Measurements from ENCODE around the gene COG8. TPM values are rescaled to one million over a fixed set of nuclear protein-coding genes. Genes with fewer than 3 reads are reported as not detected.

COG8 gene
- total and polyA plus RNA-seq, 10 of the 15 experiments (the other 5 are each of a cell fraction or from before 2014, with no cell fraction given), result 2.8 to 39.6 (median 23.8) TPM

DNA sequence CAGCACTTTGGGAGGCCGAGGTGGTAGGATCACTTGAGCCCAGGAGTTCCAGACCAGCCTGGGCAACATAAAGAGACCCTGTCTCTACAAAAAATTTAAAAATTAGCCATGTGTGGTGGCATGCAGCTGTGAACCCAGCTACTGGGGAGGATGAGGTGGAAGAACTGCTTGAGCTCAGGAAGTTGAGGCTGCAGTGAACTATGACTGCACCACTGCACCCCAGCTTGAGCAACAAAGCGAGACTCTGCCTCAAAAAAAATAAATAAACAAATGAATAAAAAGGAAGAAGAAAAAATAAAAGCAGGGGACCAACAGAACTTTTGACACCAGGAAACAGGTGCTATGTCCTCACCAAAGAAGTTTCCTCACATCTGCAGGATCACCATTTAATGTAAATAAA is 32.2 kb upstream of the COG8 start:
- Histone ChIP-seq H3K36me3 (ENCODE audit: control insufficient read depth in 2 of 2, insufficient read depth in 2 of 2, low read length in 1 of 2) (peaks cover 9 to 31% of the 10 kb centered on the region in 2 experiments), H2AFZ (ENCODE audit: control insufficient read depth, low read depth, low read length) (no peak overlapping the region), H4K20me1 (ENCODE audit: control insufficient read depth, insufficient read depth) (no peaks in the 10 kb centered on the region), H3K4me1 (ENCODE audit: control insufficient read depth, insufficient read depth, low read length) (no peaks in the 10 kb centered on the region), H3K9ac (ENCODE audit: control insufficient read depth, insufficient read depth, low read length) (no peak overlapping the region), H3K79me2 (ENCODE audit: control insufficient read depth, insufficient read depth, low read length) (no peaks in the 10 kb centered on the region), H3K4me3 (no peak overlapping the region), H3K9me3 (replicated peaks; ENCODE audit: control insufficient read depth, insufficient read depth, low read length) (no peaks in the 10 kb centered on the region), H3K27ac (ENCODE audit: control insufficient read depth, insufficient read depth) (no peak overlapping the region), H3K4me2 (ENCODE audit: control insufficient read depth, insufficient read depth) (no peak overlapping the region), H3K27me3 (replicated peaks in 1 of 2; ENCODE audit: control insufficient read depth in 2 of 2, insufficient read depth in 2 of 2, low read length in 1 of 2) (no peaks in the 10 kb centered on the region)
- ChIA-PET SMC1A (ENCODE audit: uncharacterized antibody, unreplicated experiment) (no interaction called here), CTCF (no interaction called here), RAD21 (ENCODE audit: unreplicated experiment) (interaction anchor here (0.9 kb wide), 1 partner anchor 24 kb away, joined by 3 read pairs; no protein-coding TSS in a partner anchor), POLR2A (interaction anchor here (0.7 kb wide), 2 partner anchors 15 to 30 kb away, joined by 4 read pairs; no protein-coding TSS in a partner anchor)
- intact Hi-C loops (cut with micrococcal nuclease; ENCODE audit: unreplicated experiment) (no loop called here), in situ Hi-C loops (cut with MboI) (no loop called here)
- FAIRE-seq (peak; percentile 54), ATAC-seq (no peak), DNase-seq (ENCODE audit: low read depth, low spot score) (no peak)
- no peak for TF ChIP-seq TCF3 (IDR thresholded peaks at IDR 0.05; ENCODE audit: borderline replicate concordance, insufficient read depth, low read depth, low read length)
- 9% methylated on average over 2 of the region's 2 CpGs for WGBS (ENCODE audit: insufficient coverage, insufficient replicate concordance, low lambda C conversion rate, missing lambda C conversion rate)
- no TSS peak for BruUV-seq (replicated peaks)

DNA sequence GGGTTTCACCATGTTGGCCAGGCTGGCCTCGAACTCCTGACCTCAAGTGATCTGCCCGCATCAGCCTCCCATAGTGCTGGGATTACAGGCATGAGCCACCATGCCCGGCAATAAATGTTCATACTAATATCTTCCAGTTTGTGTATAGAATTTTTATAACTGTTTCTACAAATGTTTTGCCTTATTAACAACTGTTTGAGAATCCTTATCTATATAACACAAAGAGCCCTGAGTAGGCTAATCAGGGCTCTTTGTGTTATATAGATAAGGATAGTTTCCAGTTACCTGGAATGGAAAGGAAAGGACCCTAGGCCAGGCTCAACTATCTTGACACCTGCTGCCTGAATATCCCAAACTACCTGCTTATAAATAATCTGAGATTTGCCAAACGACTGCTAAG is 29.5 kb upstream of the COG8 start:
- Histone ChIP-seq H3K27me3 (replicated peaks in 1 of 2; ENCODE audit: control insufficient read depth in 2 of 2, insufficient read depth in 2 of 2, low read length in 1 of 2) (no peaks in the 10 kb centered on the region), H3K4me1 (ENCODE audit: control insufficient read depth, insufficient read depth, low read length) (no peaks in the 10 kb centered on the region), H3K9me3 (replicated peaks; ENCODE audit: control insufficient read depth, insufficient read depth, low read length) (no peaks in the 10 kb centered on the region), H2AFZ (ENCODE audit: control insufficient read depth, low read depth, low read length) (no peak overlapping the region), H3K79me2 (ENCODE audit: control insufficient read depth, insufficient read depth, low read length) (no peaks in the 10 kb centered on the region), H3K4me3 (no peak overlapping the region), H3K4me2 (ENCODE audit: control insufficient read depth, insufficient read depth) (no peak overlapping the region), H3K36me3 (ENCODE audit: control insufficient read depth in 2 of 2, insufficient read depth in 2 of 2, low read length in 1 of 2) (peaks cover 18 to 41% of the 10 kb centered on the region in 2 experiments), H4K20me1 (ENCODE audit: control insufficient read depth, insufficient read depth) (no peaks in the 10 kb centered on the region), H3K27ac (ENCODE audit: control insufficient read depth, insufficient read depth) (no peak overlapping the region), H3K9ac (ENCODE audit: control insufficient read depth, insufficient read depth, low read length) (no peak overlapping the region)
- ATAC-seq (no peak), FAIRE-seq (no peak), DNase-seq (ENCODE audit: low read depth, low spot score) (no peak)
- SMC1A ChIA-PET (ENCODE audit: uncharacterized antibody, unreplicated experiment), result no interaction called here
- TF ChIP-seq RELA (IDR thresholded peaks at IDR 0.05; ENCODE audit: borderline replicate concordance, partially characterized antibody) (no peak), NBN (IDR thresholded peaks at IDR 0.05) (no peak), SIN3A (IDR thresholded peaks at IDR 0.05; ENCODE audit: low read depth, low read length) (no peak), MXI1 (IDR thresholded peaks at IDR 0.05; ENCODE audit: low read depth, low read length) (no peak), SUZ12 (IDR thresholded peaks at IDR 0.05; ENCODE audit: unreplicated experiment) (no peak), ZNF24 (IDR thresholded peaks at IDR 0.05) (no peak)
- TF ChIP-seq, protein P1, sequence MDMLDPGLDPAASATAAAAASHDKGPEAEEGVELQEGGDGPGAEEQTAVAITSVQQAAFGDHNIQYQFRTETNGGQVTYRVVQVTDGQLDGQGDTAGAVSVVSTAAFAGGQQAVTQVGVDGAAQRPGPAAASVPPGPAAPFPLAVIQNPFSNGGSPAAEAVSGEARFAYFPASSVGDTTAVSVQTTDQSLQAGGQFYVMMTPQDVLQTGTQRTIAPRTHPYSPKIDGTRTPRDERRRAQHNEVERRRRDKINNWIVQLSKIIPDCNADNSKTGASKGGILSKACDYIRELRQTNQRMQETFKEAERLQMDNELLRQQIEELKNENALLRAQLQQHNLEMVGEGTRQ (IDR thresholded peaks at IDR 0.05; ENCODE audit: borderline replicate concordance, low read depth, low read length), result no peak
- CTCF ChIA-PET, result no interaction called here
- in situ Hi-C loops (cut with MboI) (no loop called here), intact Hi-C loops (cut with micrococcal nuclease; ENCODE audit: unreplicated experiment) (no loop called here)
- RAD21 ChIA-PET (ENCODE audit: unreplicated experiment), result no interaction called here
- BruUV-seq (replicated peaks), result no TSS peak
- whole genome bisulfite sequencing (ENCODE audit: insufficient coverage, insufficient replicate concordance, low lambda C conversion rate, missing lambda C conversion rate), result 98% methylated on average over 4 of the region's 4 CpGs
- POLR2A ChIA-PET, result no interaction called here
